Tibial artery (tissue), 4 donors: ENCODE measurements around the gene ILK.

Source experiments
- DNase-seq, 2 donors: peaks; one replicate each; pipeline ENCODE4 v3.0.0-alpha.2; 2019
- H3K27ac ChIP-seq, 2 donors: fragments of 200-600 bp; sonication (generic) in 1 of 2; 1 replicate in 1 of 2; 2 replicates in 1 of 2; pipeline ENCODE4 v1.5.1; 2018 to 2019; ENCODE audit warnings: mild to moderate bottlenecking in 1 of 2
- H3K27me3 ChIP-seq, 2 donors: fragments of 200-600 bp; sonication (generic) in 1 of 2; one replicate each; pipeline versions ENCODE4 v1.5.1 to v1.6.0; 2016 to 2019
- H3K36me3 ChIP-seq, 3 donors: fragments of 200-600 bp; sonication (generic) in 2 of 3; one replicate each; pipeline ENCODE4 v1.5.1; 2016 to 2019; ENCODE audit warnings: mild to moderate bottlenecking in 2 of 3
- H3K4me1 ChIP-seq, 4 donors: fragments of 200-600 bp; sonication (generic) in 2 of 4; 1 replicate in 3 of 4; 2 replicates in 1 of 4; pipeline ENCODE4 v1.5.1; 2016 to 2019
- H3K4me3 ChIP-seq, 2 donors: fragments of 200-600 bp; sonication (generic) in 1 of 2; 1 replicate in 1 of 2; 2 replicates in 1 of 2; pipeline ENCODE4 v1.5.1; 2018 to 2019; ENCODE audit warnings: mild to moderate bottlenecking in 2 of 2
- H3K9me3 ChIP-seq, 3 donors: fragments of 200-600 bp; sonication (generic) in 1 of 3; one replicate each; pipeline ENCODE4 v1.5.1; 2016 to 2019
- intact Hi-C: fragments of 100-400 bp; cut with DNase I; formaldehyde crosslinking; loops from one replicate; pipeline ENCODE4 v1.15.0; 2023; ENCODE audit warnings: low total_unique reads
- TF ChIP-seq, protein P1 (sequence below), 2 experiments: fragments of 200-600 bp in 1 of 2; fragments of 450-650 bp in 1 of 2; IDR thresholded peaks; one replicate each; pipeline ENCODE4 v1.5.1; 2017 to 2019; ENCODE audit warnings: antibody characterized with exemption in 2 of 2, mild to moderate bottlenecking in 1 of 2, moderate library complexity in 1 of 2

Gene ILK

GRCh38 chr11:6608726-6609501 lies 5.3 kb downstream of the ILK start:
- Histone ChIP-seq H3K36me3 (peaks cover 36 to 42% (median 42%) of the 10 kb centered on the region in 3 donors), H3K4me3 (no peak overlapping the region), H3K9me3 (no peaks in the 10 kb centered on the region), H3K27me3 (no peaks in the 10 kb centered on the region), H3K27ac (peak overlapping the region; percentile 93 to 98), H3K4me1 (peaks cover 4 to 73% (median 60%) of the 10 kb centered on the region in 4 donors)
- DNase-seq: peak in 1 of 2 donors; percentile 79
- TF ChIP-seq, protein P1, sequence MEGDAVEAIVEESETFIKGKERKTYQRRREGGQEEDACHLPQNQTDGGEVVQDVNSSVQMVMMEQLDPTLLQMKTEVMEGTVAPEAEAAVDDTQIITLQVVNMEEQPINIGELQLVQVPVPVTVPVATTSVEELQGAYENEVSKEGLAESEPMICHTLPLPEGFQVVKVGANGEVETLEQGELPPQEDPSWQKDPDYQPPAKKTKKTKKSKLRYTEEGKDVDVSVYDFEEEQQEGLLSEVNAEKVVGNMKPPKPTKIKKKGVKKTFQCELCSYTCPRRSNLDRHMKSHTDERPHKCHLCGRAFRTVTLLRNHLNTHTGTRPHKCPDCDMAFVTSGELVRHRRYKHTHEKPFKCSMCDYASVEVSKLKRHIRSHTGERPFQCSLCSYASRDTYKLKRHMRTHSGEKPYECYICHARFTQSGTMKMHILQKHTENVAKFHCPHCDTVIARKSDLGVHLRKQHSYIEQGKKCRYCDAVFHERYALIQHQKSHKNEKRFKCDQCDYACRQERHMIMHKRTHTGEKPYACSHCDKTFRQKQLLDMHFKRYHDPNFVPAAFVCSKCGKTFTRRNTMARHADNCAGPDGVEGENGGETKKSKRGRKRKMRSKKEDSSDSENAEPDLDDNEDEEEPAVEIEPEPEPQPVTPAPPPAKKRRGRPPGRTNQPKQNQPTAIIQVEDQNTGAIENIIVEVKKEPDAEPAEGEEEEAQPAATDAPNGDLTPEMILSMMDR (IDR thresholded peaks at IDR 0.05): no peak
- intact Hi-C loops: loop anchor here (5.0 kb wide), 1 partner anchor 127 kb away; the partner anchor contains the start of genes ARFIP2 and TIMM10B

- peak overlapping the region; percentile 93 to 98 for H3K27ac ChIP-seq
- intact Hi-C loops: loop anchor here (5.0 kb wide), 2 partner anchors 48 to 127 kb away; partner anchors contain the start of genes ARFIP2, DCHS1 and TIMM10B
- no peak for DNase-seq
- H3K9me3 ChIP-seq: no peaks in the 10 kb centered on the region
- H3K27me3 ChIP-seq: no peaks in the 10 kb centered on the region
- TF ChIP-seq, protein P1 (IDR thresholded peaks at IDR 0.05): no peak
- peaks cover 4 to 75% (median 60%) of the 10 kb centered on the region in 4 donors for H3K4me1 ChIP-seq
- H3K36me3 ChIP-seq: peaks cover 39 to 42% (median 42%) of the 10 kb centered on the region in 3 donors
- no peak overlapping the region for H3K4me3 ChIP-seq
Measured at GRCh38 chr11:6609502-6610015, 6.0 kb downstream of the ILK start.

GRCh38 chr11:6610591-6610990 lies 7.0 kb downstream of the ILK start:
- Histone ChIP-seq H3K27ac (peak overlapping the region; percentile 95 to 98), H3K27me3 (no peaks in the 10 kb centered on the region), H3K4me3 (peak overlapping the region; percentile 82 to 89), H3K9me3 (no peaks in the 10 kb centered on the region), H3K36me3 (peaks cover 47 to 53% (median 47%) of the 10 kb centered on the region in 3 donors), H3K4me1 (peaks cover 4 to 72% (median 59%) of the 10 kb centered on the region in 4 donors)
- TF ChIP-seq, protein P1 (IDR thresholded peaks at IDR 0.05): no peak
- intact Hi-C loops: loop anchor here (5.0 kb wide), 1 partner anchor 47 kb away; the partner anchor contains the start of gene DCHS1
- DNase-seq: peak in 1 of 2 donors; percentile 70

- H3K9me3 ChIP-seq: no peaks in the 10 kb centered on the region
- intact Hi-C loops: loop anchor here (5.0 kb wide), 1 partner anchor 46 kb away; the partner anchor contains the start of gene DCHS1
- H3K27me3 ChIP-seq: no peaks in the 10 kb centered on the region
- peaks cover under 1 to 65% (median 52%) of the 10 kb centered on the region in 4 donors for H3K4me1 ChIP-seq
- peaks cover 50 to 60% (median 51%) of the 10 kb centered on the region in 3 donors for H3K36me3 ChIP-seq
- TF ChIP-seq, protein P1 (IDR thresholded peaks at IDR 0.05): no peak
- H3K4me3 ChIP-seq: peak overlapping the region; percentile 82 to 89
- peak overlapping the region; percentile 95 to 98 for H3K27ac ChIP-seq
- DNase-seq: peak; percentile 44 to 81
Measured at GRCh38 chr11:6611092-6611962, 7.8 kb downstream of the ILK start.

GRCh38 chr11:6611963-6612212 lies 8.3 kb downstream of the ILK start:
- intact Hi-C loops: loop anchor here (5.0 kb wide), 1 partner anchor 45 kb away; the partner anchor contains the start of gene DCHS1
- Histone ChIP-seq H3K27ac (peak overlapping the region; percentile 95 to 98), H3K27me3 (no peaks in the 10 kb centered on the region), H3K4me1 (peaks cover 0 to 60% (median 46%) of the 10 kb centered on the region in 4 donors), H3K9me3 (no peaks in the 10 kb centered on the region), H3K4me3 (peak overlapping the region; percentile 82 to 89), H3K36me3 (peaks cover 50 to 66% (median 51%) of the 10 kb centered on the region in 3 donors)
- no peak for DNase-seq
- TF ChIP-seq, protein P1 (IDR thresholded peaks at IDR 0.05): no peak
